ENCODE measurements around the gene PIR. TPM values are rescaled to one million over a fixed set of nuclear protein-coding genes. Genes with fewer than 3 reads are reported as not detected.
A peak's percentile ranks its signal among the peaks of the same experiment; 100 is the strongest.

The PIR gene
- total and polyA plus RNA-seq, 7 donors: 4.5 to 22.1 (median 11.6) TPM

DNA sequence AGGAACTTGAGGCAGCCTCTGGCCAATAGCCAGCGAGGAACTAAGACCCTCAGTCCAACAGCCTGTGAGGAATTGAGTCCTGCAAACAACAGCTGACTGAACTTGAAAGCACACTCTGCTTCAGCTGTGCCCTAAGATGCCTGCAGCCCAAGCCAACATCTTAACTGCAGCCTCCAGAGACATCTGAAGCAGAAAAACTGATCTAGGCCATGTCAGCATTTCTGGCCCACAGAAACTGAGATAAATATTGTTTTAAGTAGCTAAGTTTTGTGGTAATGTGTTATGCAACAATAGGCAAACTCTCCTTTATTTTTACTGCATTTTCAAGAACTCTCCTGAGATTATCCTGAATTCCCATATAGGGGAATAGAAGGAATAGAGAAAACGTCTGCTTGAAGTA, 133.4 kb downstream of the PIR start:
- Histone ChIP-seq H3K27ac (no peak overlapping the region), H3K9me3 (no peaks in the 10 kb centered on the region), H3K36me3 (no peaks in the 10 kb centered on the region), H3K27me3 (no peaks in the 10 kb centered on the region), H3K4me3 (no peak overlapping the region), H3K4me1 (no peaks in the 10 kb centered on the region)
- 79 to 80% methylated on average over 2 of the region's 2 CpGs for WGBS, 2 donors
- DNase-seq: no peak
- TF ChIP-seq, protein P1, sequence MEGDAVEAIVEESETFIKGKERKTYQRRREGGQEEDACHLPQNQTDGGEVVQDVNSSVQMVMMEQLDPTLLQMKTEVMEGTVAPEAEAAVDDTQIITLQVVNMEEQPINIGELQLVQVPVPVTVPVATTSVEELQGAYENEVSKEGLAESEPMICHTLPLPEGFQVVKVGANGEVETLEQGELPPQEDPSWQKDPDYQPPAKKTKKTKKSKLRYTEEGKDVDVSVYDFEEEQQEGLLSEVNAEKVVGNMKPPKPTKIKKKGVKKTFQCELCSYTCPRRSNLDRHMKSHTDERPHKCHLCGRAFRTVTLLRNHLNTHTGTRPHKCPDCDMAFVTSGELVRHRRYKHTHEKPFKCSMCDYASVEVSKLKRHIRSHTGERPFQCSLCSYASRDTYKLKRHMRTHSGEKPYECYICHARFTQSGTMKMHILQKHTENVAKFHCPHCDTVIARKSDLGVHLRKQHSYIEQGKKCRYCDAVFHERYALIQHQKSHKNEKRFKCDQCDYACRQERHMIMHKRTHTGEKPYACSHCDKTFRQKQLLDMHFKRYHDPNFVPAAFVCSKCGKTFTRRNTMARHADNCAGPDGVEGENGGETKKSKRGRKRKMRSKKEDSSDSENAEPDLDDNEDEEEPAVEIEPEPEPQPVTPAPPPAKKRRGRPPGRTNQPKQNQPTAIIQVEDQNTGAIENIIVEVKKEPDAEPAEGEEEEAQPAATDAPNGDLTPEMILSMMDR (IDR thresholded peaks at IDR 0.05): no peak
- TF ChIP-seq EP300 (IDR thresholded peaks at IDR 0.05) (no peak), POLR2A (IDR thresholded peaks at IDR 0.05) (no peak), POLR2AphosphoS5 (IDR thresholded peaks at IDR 0.05) (no peak)
- intact Hi-C loops (cut with DNase I): no loop called here

DNA sequence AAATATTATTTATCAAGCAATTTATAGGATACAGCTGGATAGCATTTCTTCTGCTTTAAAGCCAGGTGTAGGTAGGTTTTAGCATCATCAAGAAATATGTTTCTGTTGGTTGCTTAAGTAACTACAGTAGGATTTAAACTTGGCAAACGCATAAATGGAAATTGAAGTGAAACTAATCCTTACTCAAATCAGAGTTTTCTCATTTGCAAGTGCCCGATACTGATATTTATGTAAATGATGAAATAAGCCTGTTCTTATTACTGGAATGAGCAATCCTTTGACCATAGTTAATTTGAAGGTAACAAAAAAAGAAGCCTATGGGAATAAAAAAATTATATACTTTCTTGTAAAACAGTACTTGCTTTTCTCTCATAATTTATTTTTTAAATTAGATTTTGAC, 134.6 kb downstream of the PIR start:
- no peaks in the 10 kb centered on the region for H3K27me3 ChIP-seq
- no peaks in the 10 kb centered on the region for H3K4me1 ChIP-seq
- H3K36me3 ChIP-seq: no peaks in the 10 kb centered on the region
- 80 to 81% methylated on average over 2 of the region's 2 CpGs for WGBS, 2 donors
- intact Hi-C loops (cut with DNase I): no loop called here
- no peak for DNase-seq
- no peaks in the 10 kb centered on the region for H3K9me3 ChIP-seq
- H3K4me3 ChIP-seq: no peak overlapping the region
- H3K27ac ChIP-seq: no peak overlapping the region
- TF ChIP-seq EP300 (IDR thresholded peaks at IDR 0.05) (no peak), POLR2AphosphoS5 (IDR thresholded peaks at IDR 0.05) (no peak), POLR2A (IDR thresholded peaks at IDR 0.05) (no peak)
- TF ChIP-seq, protein P1 (IDR thresholded peaks at IDR 0.05): no peak

DNA sequence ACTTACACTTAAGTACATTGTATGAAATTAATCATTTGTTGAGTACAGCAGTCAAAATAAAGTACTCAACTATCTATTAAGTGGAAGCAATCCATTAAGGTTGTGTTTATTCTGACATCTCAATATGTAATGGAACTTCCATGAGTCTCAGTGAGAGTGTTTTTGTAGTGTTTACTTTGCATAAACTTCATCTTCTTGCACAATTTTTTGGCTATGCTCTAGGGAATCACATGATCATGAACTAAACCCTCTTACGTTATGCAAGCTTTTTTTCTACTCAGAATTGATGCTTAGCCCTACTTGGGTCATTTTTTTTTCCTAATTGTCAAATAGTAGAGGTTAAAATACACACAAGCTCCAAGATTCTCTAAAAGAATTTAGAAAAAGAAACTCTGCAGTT, 136.7 kb downstream of the PIR start:
- Histone ChIP-seq H3K27me3 (no peaks in the 10 kb centered on the region), H3K4me1 (no peaks in the 10 kb centered on the region), H3K36me3 (no peaks in the 10 kb centered on the region), H3K9me3 (no peaks in the 10 kb centered on the region), H3K4me3 (no peak overlapping the region), H3K27ac (no peak overlapping the region)
- DNase-seq: no peak
- intact Hi-C loops (cut with DNase I): no loop called here
- 48 to 78% methylated on average over 1 of the region's 1 CpG for WGBS, 2 donors
- peak in 1 of 4 donors; percentile 12 for TF ChIP-seq EP300 (IDR thresholded peaks at IDR 0.05)
- TF ChIP-seq POLR2A (IDR thresholded peaks at IDR 0.05): no peak
- peak; percentile 37 to 71 (median 51) for TF ChIP-seq POLR2AphosphoS5 (IDR thresholded peaks at IDR 0.05)

DNA sequence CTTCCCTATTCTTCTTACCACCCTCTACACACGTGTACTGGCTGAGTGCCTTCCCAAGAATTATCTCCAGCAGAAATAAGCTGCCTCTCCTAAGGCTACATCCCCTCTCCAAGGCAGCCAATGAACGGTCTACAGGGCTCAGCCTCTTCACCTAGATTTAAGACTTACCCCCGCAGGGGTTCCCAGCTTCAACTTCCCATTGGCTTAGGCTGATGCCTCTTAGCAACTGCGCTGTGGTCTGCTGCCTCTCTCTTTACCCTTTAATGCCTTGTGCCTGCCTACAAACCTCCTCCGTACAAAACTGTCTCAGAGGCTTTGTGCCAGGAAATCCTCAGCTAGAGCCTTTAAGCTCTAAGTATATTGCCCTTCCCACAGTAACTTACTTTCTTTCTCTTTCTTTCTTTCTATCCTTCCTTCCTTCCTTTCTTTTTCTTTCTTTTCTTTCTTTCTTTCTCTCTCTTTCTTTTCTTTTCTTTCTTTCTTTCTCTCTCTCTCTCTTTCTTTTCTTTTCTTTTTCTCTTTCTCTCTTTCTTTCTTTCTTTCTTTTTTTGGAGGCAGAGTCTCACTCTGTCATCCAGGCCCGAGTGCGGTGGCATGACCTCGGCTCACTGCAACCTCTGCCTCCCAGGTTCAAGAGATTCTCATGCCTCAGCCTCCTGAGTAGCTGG, 142.7 kb downstream of the PIR start:
- Histone ChIP-seq H3K4me1 (no peaks in the 10 kb centered on the region), H3K27me3 (no peaks in the 10 kb centered on the region), H3K4me3 (no peak overlapping the region), H3K36me3 (no peaks in the 10 kb centered on the region), H3K9me3 (no peaks in the 10 kb centered on the region), H3K27ac (no peak overlapping the region)
- 72 to 88% methylated on average over 8 of the region's 8 CpGs for WGBS, 2 donors
- DNase-seq: no peak
- intact Hi-C loops (cut with DNase I): no loop called here
- TF ChIP-seq EP300 (IDR thresholded peaks at IDR 0.05) (no peak), POLR2AphosphoS5 (IDR thresholded peaks at IDR 0.05) (no peak), POLR2A (IDR thresholded peaks at IDR 0.05) (no peak)
- TF ChIP-seq, protein P1 (IDR thresholded peaks at IDR 0.05): no peak

DNA sequence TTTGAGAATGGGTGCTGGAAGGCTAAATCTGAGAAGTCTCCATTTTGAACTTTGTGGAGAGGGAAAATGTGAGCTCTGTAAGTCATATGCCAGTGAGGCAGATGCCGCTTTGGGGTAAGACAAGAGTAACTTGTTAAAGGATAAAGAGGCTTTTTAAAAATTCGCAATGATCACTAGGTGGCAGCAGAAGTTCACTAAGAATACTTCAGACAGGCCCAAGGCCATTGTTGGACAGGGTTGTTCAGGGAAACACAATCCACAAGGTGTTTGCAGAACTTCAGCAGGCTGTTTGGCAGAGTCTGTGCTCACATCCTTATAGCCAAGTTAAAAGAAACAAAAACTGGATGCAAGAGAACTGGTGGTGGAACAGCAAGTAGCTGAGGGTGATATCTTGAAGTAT, 144.1 kb downstream of the PIR start:
- TF ChIP-seq, protein P1 (IDR thresholded peaks at IDR 0.05): peak in 3 of 4 experiments; percentile 12 to 48 (median 26)
- TF ChIP-seq POLR2AphosphoS5 (IDR thresholded peaks at IDR 0.05): no peak
- intact Hi-C loops (cut with DNase I): loop anchor here (1.0 to 5.0 kb wide), 2 partner anchors 119 to 218 kb away; no protein-coding TSS in a partner anchor
- no peak overlapping the region for H3K27ac ChIP-seq
- H3K4me1 ChIP-seq: no peaks in the 10 kb centered on the region
- no peak for DNase-seq
- no peaks in the 10 kb centered on the region for H3K9me3 ChIP-seq
- no peaks in the 10 kb centered on the region for H3K27me3 ChIP-seq
- no peak overlapping the region for H3K4me3 ChIP-seq
- no peaks in the 10 kb centered on the region for H3K36me3 ChIP-seq
- 18 to 29% methylated on average over 2 of the region's 2 CpGs for whole genome bisulfite sequencing, 2 donors
